Measurements from ENCODE around the gene OLA1. TPM values are rescaled to one million over a fixed set of nuclear protein-coding genes. Genes with fewer than 3 reads are reported as not detected.
"Not testable (repeated sequence)": the region's sequence is repeated elsewhere in the genome, so short reads cannot be mapped to it uniquely, and the experiment has no call there.

Gene OLA1
- 104 and 171 TPM in 2 replicates for total RNA-seq

DNA sequence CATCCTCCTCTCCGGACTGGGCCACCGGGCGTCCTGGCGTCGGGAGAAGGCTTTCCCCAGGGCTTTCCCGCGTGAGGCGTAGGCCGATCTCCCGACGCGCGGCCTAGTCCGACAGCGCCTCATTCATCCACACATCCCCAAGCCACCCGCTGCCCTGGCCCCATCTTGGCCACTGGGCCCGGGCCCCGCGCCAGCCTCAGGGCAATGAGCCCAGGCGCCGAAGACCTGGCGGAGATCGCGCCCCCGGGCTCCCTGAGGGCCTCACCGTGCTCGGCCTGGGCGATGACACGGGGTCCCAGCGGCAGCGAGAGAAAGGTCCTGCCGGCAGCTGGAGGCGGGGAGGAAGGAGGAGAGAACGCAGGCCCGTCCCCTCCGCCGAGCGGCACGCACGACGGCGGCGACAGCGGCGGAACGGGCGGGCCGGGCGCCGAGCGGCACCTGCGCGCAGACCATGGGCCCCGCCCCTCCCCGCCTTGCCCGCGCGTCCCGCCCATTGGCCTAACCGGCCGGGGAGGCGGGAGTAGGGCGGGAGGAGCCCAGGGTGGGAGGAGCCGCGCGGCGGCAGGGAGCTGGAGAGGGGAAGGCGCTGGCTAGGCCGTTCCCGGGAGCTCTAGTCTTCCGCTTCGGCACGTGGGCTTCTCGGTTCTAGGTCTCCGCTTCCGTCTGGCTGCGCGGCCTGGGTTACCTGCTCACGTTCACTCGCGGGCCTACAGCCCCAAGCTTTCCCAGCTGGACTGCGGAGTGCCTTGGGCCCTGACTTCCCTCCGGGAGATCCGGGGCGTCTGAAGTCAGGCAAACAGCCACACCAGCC is at the start of gene OLA1:
Gene OLA1 (minus strand): TSS at position 346 of the 811 bp plus-strand sequence. CDS start 1,717 bp downstream, outside the sequence.
- H3K4me3 ChIP-seq (ENCODE audit: low read depth, low read length) = peak within 1 kb of the TSS; percentile 91
- TF ChIP-seq, protein P1, sequence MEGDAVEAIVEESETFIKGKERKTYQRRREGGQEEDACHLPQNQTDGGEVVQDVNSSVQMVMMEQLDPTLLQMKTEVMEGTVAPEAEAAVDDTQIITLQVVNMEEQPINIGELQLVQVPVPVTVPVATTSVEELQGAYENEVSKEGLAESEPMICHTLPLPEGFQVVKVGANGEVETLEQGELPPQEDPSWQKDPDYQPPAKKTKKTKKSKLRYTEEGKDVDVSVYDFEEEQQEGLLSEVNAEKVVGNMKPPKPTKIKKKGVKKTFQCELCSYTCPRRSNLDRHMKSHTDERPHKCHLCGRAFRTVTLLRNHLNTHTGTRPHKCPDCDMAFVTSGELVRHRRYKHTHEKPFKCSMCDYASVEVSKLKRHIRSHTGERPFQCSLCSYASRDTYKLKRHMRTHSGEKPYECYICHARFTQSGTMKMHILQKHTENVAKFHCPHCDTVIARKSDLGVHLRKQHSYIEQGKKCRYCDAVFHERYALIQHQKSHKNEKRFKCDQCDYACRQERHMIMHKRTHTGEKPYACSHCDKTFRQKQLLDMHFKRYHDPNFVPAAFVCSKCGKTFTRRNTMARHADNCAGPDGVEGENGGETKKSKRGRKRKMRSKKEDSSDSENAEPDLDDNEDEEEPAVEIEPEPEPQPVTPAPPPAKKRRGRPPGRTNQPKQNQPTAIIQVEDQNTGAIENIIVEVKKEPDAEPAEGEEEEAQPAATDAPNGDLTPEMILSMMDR (conservative IDR thresholded peaks at IDR 0.05; ENCODE audit: low read depth, low read length) = no peak
- peak; percentile 35 for DNase-seq (ENCODE audit: low read depth)

DNA sequence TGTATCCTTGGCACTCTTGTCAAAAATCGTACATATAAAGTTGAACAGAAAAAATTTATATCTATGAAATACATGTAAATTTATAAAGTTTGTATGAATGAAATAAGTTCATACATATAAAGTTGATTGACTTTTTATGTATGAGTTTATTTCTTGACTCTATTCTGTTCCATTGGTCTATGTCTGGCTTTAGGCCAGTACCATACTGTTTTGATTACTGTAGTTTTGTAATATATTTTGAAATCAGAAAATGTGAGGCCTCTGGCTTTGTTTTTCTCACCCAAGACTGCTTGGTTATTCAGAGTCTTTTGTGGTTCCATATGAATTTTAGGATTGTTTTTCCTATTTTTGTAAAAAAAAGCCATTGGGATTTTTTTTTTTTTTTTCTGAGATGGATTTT is 44.6 kb upstream of the OLA1 start:
- no peak for DNase-seq (ENCODE audit: low read depth)
- TF ChIP-seq, protein P1 (conservative IDR thresholded peaks at IDR 0.05; ENCODE audit: low read depth, low read length) = no peak
- no peak overlapping the region for H3K4me3 ChIP-seq (ENCODE audit: low read depth, low read length)

DNA sequence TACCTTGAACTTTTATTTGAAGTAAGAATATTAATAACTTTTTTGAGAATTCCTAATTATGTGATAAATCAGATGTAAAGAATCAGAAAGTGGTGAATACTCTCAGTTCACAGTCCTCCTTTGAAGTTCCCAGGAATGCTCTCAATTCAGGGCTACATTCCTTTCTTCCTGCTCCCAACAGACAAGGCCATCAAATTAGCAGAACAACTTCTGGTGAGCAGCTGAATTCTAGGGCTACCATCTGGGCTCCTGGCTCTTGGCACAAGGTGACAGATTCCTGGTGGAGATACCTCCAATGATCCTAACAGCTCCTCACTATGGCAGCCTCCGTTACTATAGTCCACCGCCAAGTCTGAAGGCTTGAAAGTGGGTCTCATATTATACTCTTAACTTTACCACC is 37.8 kb upstream of the OLA1 start:
- TF ChIP-seq, protein P1 (conservative IDR thresholded peaks at IDR 0.05; ENCODE audit: low read depth, low read length) = no peak
- no peak overlapping the region for H3K4me3 ChIP-seq (ENCODE audit: low read depth, low read length)
- no peak for DNase-seq (ENCODE audit: low read depth)

DNA sequence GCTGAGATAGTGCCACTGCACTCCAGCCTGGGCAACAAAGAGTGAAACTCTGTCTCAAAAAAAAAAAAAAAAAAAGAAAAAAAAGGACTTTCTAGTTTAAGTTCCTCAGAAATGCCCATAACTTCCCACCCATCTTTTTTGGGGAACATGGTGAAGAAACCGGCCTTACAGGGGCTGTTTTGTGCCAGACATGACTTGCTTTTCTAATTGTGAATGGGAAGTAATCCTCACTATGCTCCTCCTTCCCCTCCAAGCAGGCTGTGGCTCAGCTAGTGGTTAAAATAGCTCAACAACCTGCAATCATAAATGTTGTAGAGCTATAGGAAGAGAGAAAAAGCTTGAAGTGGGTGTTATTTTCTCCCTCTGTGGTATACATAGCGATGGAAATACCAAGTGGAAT is 34.1 kb upstream of the OLA1 start:
- TF ChIP-seq, protein P1 (conservative IDR thresholded peaks at IDR 0.05; ENCODE audit: low read depth, low read length) = no peak
- H3K4me3 ChIP-seq (ENCODE audit: low read depth, low read length) = no peak overlapping the region
- no peak for DNase-seq (ENCODE audit: low read depth)

DNA sequence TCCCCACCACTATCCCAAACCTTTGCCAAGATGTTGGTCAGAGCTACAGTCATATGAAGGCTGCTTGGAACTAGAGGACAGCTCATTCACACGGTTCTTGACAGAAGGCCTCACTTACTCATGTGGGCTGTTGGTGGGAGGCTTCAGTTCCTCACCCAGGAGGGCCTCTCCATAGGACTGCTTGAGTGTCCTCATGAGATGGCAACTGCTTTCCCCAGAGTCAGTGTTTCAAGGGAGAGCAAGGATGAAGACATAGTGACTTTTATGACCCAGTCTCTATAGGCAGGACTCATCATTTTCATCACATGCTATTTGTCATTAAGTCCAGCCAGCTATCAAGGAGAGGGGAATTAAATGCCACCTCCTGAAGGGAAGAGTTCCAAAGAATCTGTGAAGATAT is 33.4 kb upstream of the OLA1 start:
- no peak for DNase-seq (ENCODE audit: low read depth)
- no peak overlapping the region for H3K4me3 ChIP-seq (ENCODE audit: low read depth, low read length)
- TF ChIP-seq, protein P1 (conservative IDR thresholded peaks at IDR 0.05; ENCODE audit: low read depth, low read length) = no peak

DNA sequence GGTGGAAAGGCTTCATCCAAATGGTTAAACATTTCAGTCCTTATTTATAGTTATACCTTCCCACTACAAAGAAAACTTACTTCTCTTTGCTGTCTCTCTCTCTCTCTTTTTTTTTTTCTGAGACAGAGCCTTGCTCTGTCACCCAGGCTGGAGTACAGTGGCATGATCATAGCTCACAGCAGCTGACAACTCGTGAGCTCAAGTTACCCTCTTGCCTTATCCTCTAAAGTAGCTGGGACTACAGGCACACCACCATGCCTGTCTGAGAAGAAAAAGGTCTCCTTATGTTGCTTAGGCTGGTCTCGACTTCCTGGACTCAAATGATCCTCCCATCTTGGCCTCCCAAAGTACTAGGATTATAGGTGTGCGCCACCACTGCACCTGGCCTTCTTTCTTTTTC is 32.3 kb upstream of the OLA1 start:
- TF ChIP-seq, protein P1 (conservative IDR thresholded peaks at IDR 0.05; ENCODE audit: low read depth, low read length) = no peak
- no peak for DNase-seq (ENCODE audit: low read depth)
- H3K4me3 ChIP-seq (ENCODE audit: low read depth, low read length) = no peak overlapping the region

DNA sequence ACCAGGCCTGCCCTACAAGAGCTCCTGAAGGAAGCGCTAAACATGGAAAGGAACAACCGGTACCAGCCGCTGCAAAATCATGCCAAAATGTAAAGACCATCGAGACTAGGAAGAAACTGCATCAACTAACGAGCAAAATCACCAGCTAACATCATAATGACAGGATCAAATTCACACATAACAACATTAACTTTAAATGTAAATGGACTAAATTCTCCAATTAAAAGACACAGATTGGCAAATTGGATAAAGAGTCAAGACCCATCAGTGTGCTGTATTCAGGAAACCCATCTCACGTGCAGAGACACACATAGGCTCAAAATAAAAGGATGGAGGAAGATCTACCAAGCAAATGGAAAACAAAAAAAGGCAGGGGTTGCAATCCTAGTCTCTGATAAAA is 21.9 kb upstream of the OLA1 start:
- not testable (repeated sequence) for H3K4me3 ChIP-seq (ENCODE audit: low read depth, low read length); DNase-seq (ENCODE audit: low read depth)

Data from epithelial cell of proximal tubule (primary cell).